GM12878 (cell line): ENCODE results near the gene FETUB. TPM values are rescaled to one million over a fixed set of nuclear protein-coding genes. Genes with fewer than 3 reads are reported as not detected.

ENCODE experiments used
- ATAC-seq: fragments of 200-7000 bp; cut with Tn5 transposase; 3 replicates; pipeline ENCODE4 v1.9.1; 2020; ENCODE audit warnings: mild to moderate bottlenecking, moderate library complexity
- BruUV-seq: library from RNA; stranded (reverse); fragments of 400-500 nt; replicated peaks from 2 replicates; lab custom pipeline; 2021; lab: Mats Ljungman, UMichigan
- CTCF ChIA-PET: fragments of 300-600 bp; sonication (Branson Sonifier 250); formaldehyde crosslinking; extraction: SDS; loops from one replicate; lab custom pipeline; 2021; ENCODE audit warnings: inconsistent platforms; lab: Yijun Ruan, JAX
- POLR2A ChIA-PET: fragments of 350-600 bp; formaldehyde crosslinking; extraction: SDS; loops from one replicate; lab custom pipeline; 2021; ENCODE audit warnings: inconsistent platforms; lab: Charles Lee
- RAD21 ChIA-PET: fragments of 300-600 bp; sonication (Branson Sonifier 250); formaldehyde crosslinking; loops from one replicate; lab custom pipeline; 2023; ENCODE audit warnings: antibody characterized with exemption; ENCODE audit not compliant: unreplicated experiment; lab: Charles Lee
- SMC1A ChIA-PET: fragments of 300-600 bp; sonication (Branson Sonifier 250); formaldehyde crosslinking; loops from one replicate; lab custom pipeline; 2023; ENCODE audit not compliant: unreplicated experiment, uncharacterized antibody; lab: Charles Lee
- DNase-seq: peaks from one replicate; pipeline ENCODE4 v3.0.0-alpha.2; 2011; ENCODE audit warnings: low read depth, low spot score
- FAIRE-seq: peaks from 3 replicates; lab custom pipeline; 2011; peaks lifted over from hg19 to GRCh38; lab: Jason Lieb, UNC
- H2AFZ ChIP-seq: 2 replicates; pipeline ENCODE4 v1.6.0; 2011; ENCODE audit warnings: low read depth, low read length, control low read depth; ENCODE audit not compliant: control insufficient read depth
- H3K27ac ChIP-seq: 2 replicates; pipeline ENCODE4 v1.5.1; 2011; ENCODE audit warnings: control low read depth; ENCODE audit not compliant: control insufficient read depth, insufficient read depth
- H3K27me3 ChIP-seq, 2 experiments: replicated peaks in 1 of 2; 2 replicates each; pipeline versions ENCODE4 v1.6.0 to v1.6.1; 2011; ENCODE audit warnings: low read length in 1 of 2; ENCODE audit not compliant: control insufficient read depth in 2 of 2, insufficient read depth in 2 of 2
- H3K36me3 ChIP-seq, 2 experiments: 2 replicates each; pipeline ENCODE4 v1.5.1; 2011; ENCODE audit warnings: low read length in 1 of 2; ENCODE audit not compliant: control insufficient read depth in 2 of 2, insufficient read depth in 2 of 2
- H3K4me1 ChIP-seq: 2 replicates; pipeline ENCODE4 v1.6.1; 2011; ENCODE audit warnings: mild to moderate bottlenecking, low read length, moderate library complexity, mixed read lengths; ENCODE audit not compliant: control insufficient read depth, insufficient read depth
- H3K4me2 ChIP-seq: 2 replicates; pipeline ENCODE4 v1.6.0; 2011; ENCODE audit warnings: control low read depth; ENCODE audit not compliant: control insufficient read depth, insufficient read depth
- H3K4me3 ChIP-seq: fragments of 200-600 bp; sonication (generic); 2 replicates; pipeline ENCODE4 v1.5.1; 2016
- H3K79me2 ChIP-seq: 2 replicates; pipeline ENCODE4 v1.6.0; 2011; ENCODE audit warnings: low read length; ENCODE audit not compliant: control insufficient read depth, insufficient read depth
- H3K9ac ChIP-seq: 2 replicates; pipeline ENCODE4 v1.8.0; 2011; ENCODE audit warnings: low read length, control low read depth, mixed read lengths; ENCODE audit not compliant: control insufficient read depth, insufficient read depth
- H3K9me3 ChIP-seq: replicated peaks from 3 replicates; pipeline ENCODE4 v1.5.1; 2011; ENCODE audit warnings: mild to moderate bottlenecking, low read length; ENCODE audit not compliant: control insufficient read depth, insufficient read depth
- H4K20me1 ChIP-seq: 2 replicates; pipeline ENCODE4 v1.6.0; 2011; ENCODE audit not compliant: control insufficient read depth, insufficient read depth
- BCL3 ChIP-seq: IDR thresholded peaks from 2 replicates; pipeline ENCODE4 v1.6.1; 2011; ENCODE audit warnings: borderline replicate concordance, low read depth, mild to moderate bottlenecking, moderate library complexity, low read length; ENCODE audit not compliant: insufficient read depth, poor library complexity, severe bottlenecking
- CEBPB ChIP-seq, 2 experiments: fragments of 150-350 bp in 1 of 2; IDR thresholded peaks; 2 replicates each; pipeline ENCODE4 v1.6.1; 2012 to 2014; ENCODE audit warnings: low read depth in 2 of 2, low read length in 2 of 2, borderline replicate concordance in 1 of 2, inconsistent platforms in 1 of 2
- HDAC6 ChIP-seq: fragments of 200-600 bp; sonication (generic); IDR thresholded peaks from one replicate; pipeline ENCODE4 v1.8.0; 2017; ENCODE audit warnings: antibody characterized with exemption; ENCODE audit not compliant: unreplicated experiment
- MTA2 ChIP-seq: fragments of 450-650 bp; IDR thresholded peaks from 2 replicates; pipeline ENCODE4 v1.6.1; 2016; ENCODE audit warnings: low read depth, mild to moderate bottlenecking, moderate library complexity
- RAD21 ChIP-seq: IDR thresholded peaks from 2 replicates; pipeline ENCODE4 v1.6.1; 2011; ENCODE audit warnings: mild to moderate bottlenecking, low read depth, low read length, moderate library complexity; ENCODE audit not compliant: insufficient read depth
- WGBS: methylation state at CpG from one replicate; pipeline ENCODE4 v1.1.6; 2016; ENCODE audit warnings: low lambda C conversion rate; ENCODE audit not compliant: insufficient replicate concordance, insufficient coverage; ENCODE audit errors: missing lambda C conversion rate; 5-methylcytosine and 5-hydroxymethylcytosine counted together
- in situ Hi-C: fragments of 300-500 bp; cut with MboI; formaldehyde crosslinking; loops from 9 replicates; pipeline ENCODE4 v1.14.3; 2018; ENCODE audit warnings: mixed read lengths
- intact Hi-C: fragments of 100-400 bp; cut with micrococcal nuclease; formaldehyde crosslinking; loops from one replicate; pipeline ENCODE4 v1.14.2; 2022; ENCODE audit not compliant: unreplicated experiment
- polyA plus RNA-seq, 11 experiments: library from polyadenylated mRNA; depleted of rRNA in 4 of 11; unstranded in 6 of 11; stranded (reverse) in 5 of 11; fragments of >200 nt; fragmentation: Nextera tagmentation in 4 of 11; fragmentation: Illumina TruSeq in 1 of 11; extraction: Ambion mirVana in 4 of 11; extraction: Trizol in 1 of 11; gene quantifications; 1 replicate in 1 of 11; 2 replicates in 10 of 11; pipeline versions ENCODE4 v1.2.1 to v1.2.3, GENCODE V29; 2011 to 2016; ENCODE audit warnings: inconsistent platforms in 2 of 11, missing spikeins in 2 of 11, low read depth in 1 of 11
- total RNA-seq, 4 experiments: library from RNA; depleted of rRNA in 3 of 4; stranded (reverse); fragments of >200 nt in 3 of 4; fragmentation: Illumina TruSeq in 1 of 4; extraction: Trizol in 1 of 4; gene quantifications; 2 replicates each; pipeline versions ENCODE4 v1.2.1 to v1.2.3, GENCODE V29; 2013 to 2021

The FETUB gene
- total and polyA plus RNA-seq, 10 of the 15 experiments (the other 5 are each of a cell fraction or from before 2014, with no cell fraction given), result not detected

GRCh38 chr3:186619787-186620212 lies 20.4 kb upstream of the FETUB start (continued):
- TF ChIP-seq CEBPB (IDR thresholded peaks at IDR 0.05; ENCODE audit: borderline replicate concordance in 1 of 2, low read depth in 2 of 2, low read length in 2 of 2) (no peak), MTA2 (no peak)

- Histone ChIP-seq H3K36me3 (no peaks in the 10 kb centered on the region), H3K9ac (no peak overlapping the region), H2AFZ (no peak overlapping the region), H3K79me2 (no peaks in the 10 kb centered on the region), H3K9me3 (no peaks in the 10 kb centered on the region), H3K27ac (no peak overlapping the region), H3K4me2 (no peak overlapping the region), H3K27me3 (no peaks in the 10 kb centered on the region; a peak in 3 of 4 replicates), H4K20me1 (no peaks in the 10 kb centered on the region), H3K4me1 (peaks cover 4% of the 10 kb centered on the region), H3K4me3 (no peak overlapping the region)
- in situ Hi-C loops, result no loop called here
- ChIA-PET RAD21 (no interaction called here), CTCF (interaction anchor here (0.5 to 2.0 kb wide), 5 partner anchors 12 to 1306 kb away, joined by 3 to 5 read pairs (median 4); no protein-coding TSS in a partner anchor), POLR2A (no interaction called here), SMC1A (no interaction called here)
- intact Hi-C loops, result no loop called here
- TF ChIP-seq BCL3 (peak; percentile 29), RAD21 (no peak), HDAC6 (no peak)
- ATAC-seq, result no peak
- BruUV-seq, result no TSS peak
- WGBS, result 64% methylated on average over 17 of the region's 17 CpGs
- DNase-seq, result no peak
- no peak for FAIRE-seq
Observed at GRCh38 chr3:186620213-186621092, 19.7 kb upstream of the FETUB start.
